ENCODE data around the gene SCT. TPM values are rescaled to one million over a fixed set of nuclear protein-coding genes. Genes with fewer than 3 reads are reported as not detected.
"Not testable (repeated sequence)": the region's sequence is repeated elsewhere in the genome, so short reads cannot be mapped to it uniquely, and the experiment has no call there.

The SCT gene, protein sequence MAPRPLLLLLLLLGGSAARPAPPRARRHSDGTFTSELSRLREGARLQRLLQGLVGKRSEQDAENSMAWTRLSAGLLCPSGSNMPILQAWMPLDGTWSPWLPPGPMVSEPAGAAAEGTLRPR
- total RNA-seq: not detected

DNA sequence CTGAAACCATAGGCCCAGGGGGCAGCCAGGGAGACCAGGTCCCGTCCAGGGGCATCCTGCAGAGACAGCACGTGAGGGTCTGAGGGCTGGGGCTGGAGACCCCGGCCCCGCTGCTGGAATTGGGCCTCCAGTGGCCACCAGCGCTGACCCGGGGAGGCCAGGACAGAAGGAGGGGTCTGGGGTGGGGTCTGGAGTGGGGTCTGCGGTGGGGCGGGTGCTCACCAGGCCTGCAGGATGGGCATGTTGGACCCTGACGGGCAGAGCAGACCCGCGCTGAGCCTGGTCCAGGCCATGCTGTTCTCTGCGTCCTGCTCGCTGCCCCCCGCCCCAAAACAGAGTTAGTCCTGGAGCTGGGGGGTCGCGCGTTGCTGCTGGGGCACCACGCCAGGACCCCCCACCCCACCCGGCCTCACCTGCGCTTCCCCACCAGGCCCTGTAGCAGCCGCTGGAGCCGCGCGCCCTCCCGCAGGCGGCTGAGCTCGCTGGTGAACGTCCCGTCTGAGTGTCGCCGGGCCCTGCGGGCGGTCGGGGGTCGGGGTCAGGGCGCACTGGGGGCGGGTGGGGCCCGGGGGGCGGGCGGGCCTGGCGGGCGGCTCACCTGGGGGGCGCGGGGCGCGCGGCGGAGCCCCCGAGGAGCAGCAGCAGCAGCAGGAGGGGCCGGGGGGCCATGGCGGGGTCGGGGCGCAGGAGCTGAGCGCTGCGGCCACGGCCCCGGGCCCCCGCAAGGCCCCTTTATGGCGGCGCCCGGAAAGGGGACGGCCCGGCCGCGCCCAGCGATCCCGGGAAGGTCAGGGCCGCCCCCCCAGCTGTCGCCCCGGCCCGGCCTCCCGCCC, at the start of gene SCT:
Gene SCT (minus strand): TSS at position 707 of the 833 bp plus-strand sequence. CDS start 38 bp downstream, at position 669.
- no peak for ATAC-seq

DNA sequence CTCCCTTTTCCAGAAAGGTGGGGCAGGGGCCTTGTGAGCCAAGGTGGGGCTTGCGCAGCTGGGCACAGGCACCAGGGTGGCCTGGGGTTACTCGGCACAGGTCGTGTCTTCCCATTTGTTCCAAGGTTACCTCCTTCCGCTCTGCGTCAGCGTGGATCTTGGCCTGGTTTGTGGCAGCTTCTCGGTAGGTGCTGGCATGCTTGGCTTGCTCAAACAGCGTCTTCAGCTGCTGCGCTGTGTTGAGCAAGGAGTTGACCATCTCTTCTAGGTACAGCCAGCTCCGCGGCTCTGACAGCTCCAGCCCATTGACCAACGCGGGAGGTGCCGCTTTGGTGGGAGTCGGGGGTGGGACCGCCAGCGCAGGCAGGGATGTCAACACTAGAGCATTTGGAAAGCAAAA, 47.4 kb upstream of the SCT start:
- no peak for ATAC-seq

DNA sequence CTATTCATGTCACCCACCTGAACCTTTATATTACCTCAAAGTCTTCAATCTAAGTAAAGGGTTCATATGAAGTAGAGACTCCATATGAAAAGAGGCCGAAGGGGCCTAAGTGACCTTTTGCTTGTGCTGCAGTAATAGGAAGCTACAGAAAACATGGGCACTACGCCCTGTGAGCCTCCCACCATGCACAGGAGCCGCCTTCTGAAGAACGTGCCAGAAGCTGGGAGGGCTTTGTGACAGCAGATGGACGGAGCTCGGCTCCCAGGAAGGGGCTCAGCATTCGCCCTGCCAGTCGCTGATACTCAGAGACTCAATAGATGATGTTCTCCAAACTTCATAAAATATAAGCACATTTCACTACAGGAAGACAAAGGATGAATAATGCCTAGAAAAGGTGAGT, 46.9 kb upstream of the SCT start:
- ATAC-seq: no peak

DNA sequence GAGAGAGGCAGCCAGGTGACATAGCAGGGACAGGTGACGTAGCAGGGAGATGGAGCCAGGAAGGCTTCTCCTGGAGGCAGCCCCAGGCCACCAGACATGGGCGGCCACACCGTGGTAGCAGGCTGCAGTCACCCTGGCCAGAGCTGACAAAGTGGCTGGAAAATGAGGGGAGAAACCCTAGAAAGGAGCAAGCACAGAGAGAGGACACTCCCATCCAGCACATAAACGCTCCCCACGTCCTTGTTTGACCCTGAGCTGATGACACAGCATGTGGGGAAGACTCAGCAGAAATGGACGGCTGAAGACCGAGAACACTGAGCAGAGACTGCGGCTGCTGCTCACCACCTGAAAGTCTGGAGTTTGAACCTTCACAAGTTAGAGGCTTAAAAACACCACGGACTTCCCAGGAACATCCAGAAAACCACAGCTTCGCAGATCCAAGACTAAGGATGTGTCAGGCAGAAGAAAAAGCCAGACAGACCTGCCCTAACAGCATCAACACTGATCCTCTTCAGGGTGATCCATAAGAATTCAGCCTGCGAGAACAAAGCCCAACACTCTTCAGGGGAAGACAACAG, 38.8 kb upstream of the SCT start:
- peak; percentile 65 for ATAC-seq

DNA sequence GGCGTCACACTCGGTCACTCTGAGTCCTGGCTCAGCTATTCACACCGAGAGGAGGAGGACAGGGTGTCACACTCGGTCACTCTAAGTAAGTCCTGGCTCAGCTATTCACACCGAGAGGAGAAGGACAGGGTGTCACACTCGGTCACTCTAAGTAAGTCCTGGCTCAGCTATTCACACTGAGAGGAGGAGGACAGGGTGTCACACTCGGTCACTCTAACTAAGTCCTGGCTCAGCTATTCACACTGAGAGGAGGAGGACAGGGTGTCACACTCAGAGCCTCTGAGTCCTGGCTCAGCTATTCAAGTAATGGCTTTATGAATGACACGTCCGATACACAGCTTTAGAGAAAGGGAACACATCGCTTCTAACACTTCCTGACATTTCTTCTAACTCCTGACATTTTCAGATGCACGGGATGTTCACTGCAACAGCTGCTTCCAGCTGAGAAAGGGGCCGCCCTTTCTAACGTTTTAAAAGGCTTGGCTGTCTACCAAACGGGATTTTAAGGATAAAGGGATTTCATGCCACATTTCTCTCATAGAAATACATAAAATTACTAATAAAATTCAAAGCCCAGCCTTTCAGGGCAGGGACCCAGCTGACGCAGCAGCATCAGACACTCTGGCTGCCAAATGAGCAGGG, 38.2 kb upstream of the SCT start:
- no peak for ATAC-seq

DNA sequence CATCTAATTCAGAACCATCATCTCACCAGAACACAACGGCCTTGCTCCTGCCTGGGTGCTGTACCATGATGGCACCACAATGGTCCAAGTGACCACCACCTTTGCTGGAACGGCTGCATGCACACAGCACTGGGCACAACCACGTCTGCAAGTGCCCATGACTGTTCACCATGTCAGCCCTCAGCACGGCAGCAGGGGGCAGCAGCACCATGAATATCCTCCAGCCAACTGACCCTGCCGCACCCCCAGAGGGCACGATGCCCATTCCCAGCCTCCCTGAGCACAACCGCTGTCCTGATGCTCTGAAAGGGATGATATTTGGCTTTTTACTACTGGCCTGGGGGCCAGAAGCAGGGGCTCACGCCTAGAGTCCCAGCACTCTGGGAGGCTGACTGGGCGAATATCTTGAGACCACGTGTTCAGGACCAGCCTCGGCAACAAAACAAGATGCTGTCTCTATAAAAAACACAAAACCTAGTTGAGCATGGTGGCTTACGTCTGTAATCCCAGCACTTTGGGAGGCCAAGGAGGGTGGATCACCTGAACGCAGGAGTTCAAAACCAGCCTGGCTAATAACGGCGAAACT, 35.8 kb upstream of the SCT start:
- ATAC-seq: peak; percentile 65

DNA sequence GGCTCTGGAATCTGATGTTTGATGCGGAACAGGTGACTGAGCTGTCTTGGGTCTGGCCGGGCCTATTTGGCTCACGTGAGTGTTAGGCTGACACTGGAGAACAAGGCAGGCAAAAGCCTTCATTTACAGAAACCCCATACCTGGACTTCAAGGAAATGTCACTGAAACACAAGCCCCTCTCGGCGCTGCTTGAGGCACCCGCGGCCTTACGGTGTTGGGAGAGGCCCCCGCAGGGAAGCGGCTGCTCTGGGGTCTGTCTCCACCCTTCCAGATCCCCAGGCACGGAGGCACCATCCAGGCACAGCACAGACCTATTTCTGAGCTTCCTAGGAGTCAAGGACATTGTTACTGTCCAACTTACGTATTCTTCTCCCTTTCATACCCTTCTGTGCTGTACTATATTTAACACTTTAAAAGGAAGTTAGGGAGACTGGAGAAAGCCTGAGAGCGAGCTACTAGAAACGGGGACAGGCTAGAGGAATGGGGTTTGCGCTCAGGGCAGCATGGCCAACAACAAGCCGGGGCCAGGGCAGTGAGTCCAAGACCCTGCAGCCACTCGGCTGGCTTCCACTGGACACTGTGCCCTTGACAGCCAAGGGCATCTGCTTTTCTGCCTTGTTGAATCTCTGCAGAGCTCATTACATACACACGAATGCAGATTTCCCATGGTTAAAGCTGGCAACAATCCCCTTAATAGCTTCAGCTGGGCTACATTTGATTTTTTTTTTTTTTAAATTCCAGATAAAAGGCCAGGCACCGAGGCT, 33.9 kb upstream of the SCT start:
- ATAC-seq: no peak

DNA sequence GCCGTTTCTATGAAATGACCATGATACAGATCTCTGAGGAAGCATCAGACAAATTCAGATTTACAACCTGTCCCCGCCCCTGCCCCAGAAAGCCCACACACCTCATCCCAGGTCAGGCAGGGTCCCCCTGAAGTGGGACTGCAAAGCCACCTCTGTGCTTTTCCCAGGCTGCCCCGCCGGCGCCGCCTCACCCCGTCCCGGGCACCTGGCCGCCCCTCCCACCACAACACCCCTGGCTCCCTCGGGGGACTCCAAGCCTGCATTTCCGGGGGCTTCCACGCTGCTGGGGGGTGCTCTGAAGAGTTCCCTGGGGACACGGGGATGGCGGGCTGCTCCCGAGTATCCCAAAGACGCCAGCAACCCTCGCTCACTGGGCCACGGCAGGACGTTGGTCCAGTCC, 33.3 kb upstream of the SCT start:
- ATAC-seq: no peak

DNA sequence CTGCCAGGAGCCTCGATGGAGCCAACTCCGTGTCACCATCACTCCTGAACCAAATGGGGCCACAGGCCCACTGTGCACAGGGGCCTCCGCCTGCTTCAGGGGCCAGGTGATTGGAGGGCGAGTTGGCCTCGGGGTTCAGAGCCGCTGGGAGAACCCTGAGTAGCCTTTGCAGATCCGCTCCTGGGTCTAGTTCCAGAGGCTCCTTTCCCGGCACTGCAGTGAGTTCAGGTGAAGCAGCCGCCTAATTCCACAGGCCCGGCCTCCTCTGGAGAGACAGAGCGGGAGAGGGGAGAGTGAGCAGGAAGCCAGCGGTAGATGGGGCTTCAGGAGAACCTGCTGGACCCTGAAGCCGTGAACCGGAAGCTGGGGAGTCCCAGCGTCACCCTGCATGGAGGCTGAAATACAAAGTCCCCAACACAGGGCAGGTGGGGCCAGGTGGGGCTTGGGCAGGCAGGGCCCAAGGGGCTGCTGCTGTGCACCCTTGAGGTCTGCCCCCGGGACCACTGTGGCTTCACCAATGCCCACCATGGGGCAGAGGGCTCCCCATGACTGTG, 32.6 kb upstream of the SCT start:
- ATAC-seq: no peak

DNA sequence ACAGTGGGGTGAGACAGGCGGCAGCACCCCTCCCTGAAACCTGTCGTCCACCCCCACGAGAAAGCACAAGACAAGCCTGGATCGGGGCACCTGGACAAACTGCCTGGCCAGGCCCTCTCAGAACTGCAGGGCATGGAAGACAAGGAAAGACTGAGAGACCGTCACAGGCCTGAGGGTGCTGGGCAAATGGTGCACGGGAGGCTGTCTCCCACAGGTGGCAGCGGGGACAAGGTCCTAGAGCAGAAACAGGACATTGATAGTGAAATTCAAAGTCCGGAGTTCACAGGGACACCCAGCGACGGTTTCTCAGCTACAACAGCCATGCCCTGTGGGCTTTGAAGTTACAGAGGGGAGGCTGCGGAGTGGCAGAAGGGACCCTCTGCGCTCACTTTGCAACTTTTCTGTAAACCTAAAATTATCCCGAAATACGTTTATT, 30.7 kb upstream of the SCT start:
- ATAC-seq: no peak

DNA sequence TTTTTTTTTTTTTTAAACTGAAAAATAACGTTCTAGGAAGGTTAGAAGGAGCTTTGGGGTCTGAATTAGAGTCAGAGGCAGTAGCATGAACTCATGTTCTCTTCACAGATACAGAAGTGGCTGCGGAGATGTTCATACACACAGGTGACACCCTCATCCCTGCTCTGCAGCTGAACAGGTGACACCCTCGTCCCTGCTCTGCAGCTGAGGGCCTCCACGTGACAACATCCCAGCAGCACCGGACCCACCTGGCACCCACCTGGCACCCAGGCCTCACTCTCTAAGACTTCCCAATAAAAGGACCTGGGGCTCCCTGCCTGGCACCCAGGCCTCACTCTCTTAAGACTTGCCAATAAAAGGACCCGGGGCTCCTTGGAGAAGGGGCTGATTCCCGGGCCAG, 29.9 kb upstream of the SCT start:
- no peak for ATAC-seq

DNA sequence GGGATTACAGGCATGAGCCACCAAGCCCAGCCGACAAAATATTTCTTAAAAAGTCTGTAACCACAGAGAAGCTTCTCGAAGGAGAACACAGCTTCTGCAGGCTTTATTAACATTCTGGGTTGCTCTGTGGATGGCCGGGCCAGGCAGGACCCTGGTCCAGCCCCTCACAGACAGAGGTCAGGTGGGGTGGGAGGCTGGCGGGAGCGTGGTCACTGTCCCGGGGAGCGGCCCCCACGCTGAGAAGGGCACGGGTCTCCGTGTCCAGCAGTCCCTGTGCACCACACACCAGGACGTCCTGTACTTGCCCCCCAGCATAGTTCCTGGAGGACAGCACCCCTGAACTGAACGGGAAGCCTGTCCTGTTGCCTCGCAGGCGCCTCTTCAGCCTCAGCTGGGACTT, 29.4 kb upstream of the SCT start:
- no peak for ATAC-seq

DNA sequence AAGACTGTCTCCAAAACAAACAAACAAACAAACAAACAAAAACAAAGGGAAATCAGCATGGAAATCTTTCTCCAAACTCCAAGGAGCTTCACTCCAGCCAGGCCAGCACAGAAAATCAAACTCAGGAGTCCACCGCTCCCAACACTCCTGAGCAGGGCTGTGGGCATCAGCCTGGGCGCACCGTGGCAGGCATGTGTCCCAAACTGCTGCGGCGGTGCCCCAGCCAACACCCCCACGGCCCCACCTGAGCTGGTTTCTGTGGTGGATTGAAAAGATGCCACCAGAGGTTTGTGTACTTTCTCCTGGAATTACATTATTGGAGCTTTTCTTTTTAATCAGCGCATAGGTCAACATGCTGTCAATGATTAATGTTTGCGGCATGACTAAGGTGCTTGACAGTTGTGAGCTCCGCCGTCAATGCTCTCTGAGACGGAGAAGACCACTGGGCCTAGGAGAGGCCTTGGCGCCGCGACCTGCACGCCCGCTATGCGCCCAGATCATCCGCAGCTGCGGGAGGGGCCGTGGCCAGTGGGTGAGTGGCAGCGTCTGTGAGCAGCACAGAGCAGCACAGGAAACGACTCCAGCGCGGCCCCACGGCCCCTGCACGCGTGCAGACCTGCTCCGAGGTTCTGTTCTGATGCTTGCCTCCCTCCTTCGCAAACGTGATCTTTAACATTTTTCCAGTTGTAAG, 28.2 kb upstream of the SCT start:
- ATAC-seq: no peak

DNA sequence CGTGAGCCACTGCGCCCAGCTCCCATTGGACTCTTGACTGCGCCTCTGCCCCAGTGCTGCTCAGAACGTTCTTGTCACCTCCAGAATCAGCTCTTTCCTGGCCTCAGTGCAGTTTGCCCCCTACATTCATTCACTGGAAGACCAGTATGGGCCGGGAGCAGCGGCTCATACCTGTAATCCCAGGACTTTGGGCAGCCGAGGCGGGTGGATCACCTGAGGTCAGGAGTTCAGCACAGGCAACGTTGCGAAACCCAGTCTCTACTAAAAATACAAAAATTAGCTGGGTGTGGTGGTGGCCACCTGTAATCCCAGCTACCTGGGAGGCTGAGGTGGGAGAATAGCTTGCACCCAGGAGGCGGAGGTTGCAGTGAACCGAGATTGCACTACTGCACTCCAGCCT, 27.5 kb upstream of the SCT start:
- not testable (repeated sequence) for ATAC-seq

DNA sequence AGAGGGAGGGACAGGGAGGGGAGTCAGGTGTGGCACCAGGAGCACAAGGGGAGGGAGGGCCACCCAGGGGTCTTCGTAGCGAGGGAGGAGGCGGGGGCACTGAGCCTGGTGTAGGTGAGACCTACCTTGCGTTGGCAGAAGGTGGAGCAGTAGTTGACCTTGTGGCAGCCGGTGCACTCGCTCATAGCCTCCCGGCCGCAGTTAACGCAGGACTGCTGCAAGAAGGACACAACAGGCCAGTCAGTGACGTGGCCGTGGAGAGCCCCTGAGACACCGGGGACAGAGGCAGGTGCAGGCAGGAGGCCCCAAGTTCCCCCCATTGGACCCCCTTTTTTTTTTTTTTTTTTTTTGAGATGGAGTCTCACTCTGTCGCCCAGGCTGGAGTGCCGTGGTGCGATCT, 26.9 kb upstream of the SCT start:
- ATAC-seq: peak; percentile 28

DNA sequence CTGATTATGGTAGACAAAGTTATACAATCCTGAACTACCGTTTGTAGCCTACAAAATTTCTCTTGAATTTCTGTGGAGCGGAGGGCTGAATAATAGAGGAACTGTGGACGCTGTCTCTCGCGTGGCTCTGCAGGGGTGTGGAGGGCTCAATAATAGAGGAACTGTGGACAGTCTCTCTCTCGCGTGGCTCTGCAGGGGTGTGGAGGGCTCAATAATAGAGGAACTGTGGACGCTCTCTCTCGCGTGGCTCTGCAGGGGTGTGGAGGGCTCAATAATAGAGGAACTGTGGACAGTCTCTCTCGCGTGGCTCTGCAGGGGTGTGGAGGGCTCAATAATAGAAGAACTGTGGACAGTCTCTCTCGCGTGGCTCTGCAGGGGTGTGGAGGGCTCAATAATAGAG, 26.2 kb upstream of the SCT start:
- not testable (repeated sequence) for ATAC-seq

DNA sequence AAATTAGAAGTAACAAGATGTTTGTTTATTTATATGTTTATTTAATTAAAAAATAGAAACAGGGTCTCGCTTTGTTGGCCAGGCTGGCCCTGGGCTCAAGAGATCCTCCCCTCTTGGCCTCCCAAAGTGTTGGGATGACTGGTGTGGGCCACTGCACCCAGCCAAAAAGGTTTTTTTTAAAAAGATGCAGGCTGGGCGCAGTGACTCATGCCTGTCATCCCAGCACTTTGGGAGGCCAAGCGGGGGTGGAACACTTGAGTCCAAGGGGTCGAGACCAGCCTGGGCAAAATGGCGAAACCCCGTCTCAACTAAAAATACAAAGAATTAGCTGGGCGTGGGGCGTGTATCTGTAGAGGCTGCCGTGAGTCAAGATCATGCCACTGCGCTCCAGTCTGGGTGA, 23.5 kb upstream of the SCT start:
- no peak for ATAC-seq

DNA sequence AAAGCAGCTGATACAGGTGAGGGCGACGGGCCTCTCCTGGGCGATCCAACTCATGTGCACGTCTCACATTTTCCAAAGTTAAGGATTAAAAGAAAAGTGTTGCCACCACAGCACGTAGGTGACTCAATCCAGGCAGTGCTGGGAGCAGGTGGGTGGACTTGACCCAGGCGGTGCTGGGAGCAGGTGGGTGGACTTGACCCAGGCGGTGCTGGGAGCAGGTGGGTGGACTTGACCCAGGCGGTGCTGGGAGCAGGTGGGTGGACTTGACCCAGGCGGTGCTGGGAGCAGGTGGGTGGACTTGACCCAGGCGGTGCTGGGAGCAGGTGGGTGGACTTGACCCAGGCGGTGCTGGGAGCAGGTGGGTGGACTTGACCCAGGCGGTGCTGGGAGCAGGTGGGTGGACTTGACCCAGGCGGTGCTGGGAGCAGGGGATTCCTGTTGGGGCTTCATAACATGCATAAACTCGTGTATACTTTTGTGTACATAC, 20.7 kb upstream of the SCT start:
- ATAC-seq: not testable (repeated sequence)

DNA sequence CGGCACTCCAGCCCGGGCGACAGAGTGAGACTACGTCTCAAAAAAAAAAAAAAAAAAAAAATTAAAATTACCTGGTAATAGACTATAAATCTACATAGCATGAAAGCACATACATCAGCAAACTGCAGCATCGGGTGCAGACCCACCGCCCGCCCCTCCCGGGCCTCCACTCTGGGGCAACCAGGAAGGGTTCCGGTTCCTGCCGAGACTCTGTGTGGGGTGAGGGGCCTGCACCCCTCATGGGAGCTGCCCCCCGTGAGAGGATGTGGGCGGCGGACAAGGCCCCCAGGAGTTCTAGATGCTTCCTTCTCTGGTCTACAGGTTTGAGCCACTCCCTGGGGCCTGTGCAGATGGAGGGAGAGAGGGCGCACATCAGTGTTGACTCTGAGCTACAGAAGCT, 19.2 kb upstream of the SCT start:
- ATAC-seq: no peak

DNA sequence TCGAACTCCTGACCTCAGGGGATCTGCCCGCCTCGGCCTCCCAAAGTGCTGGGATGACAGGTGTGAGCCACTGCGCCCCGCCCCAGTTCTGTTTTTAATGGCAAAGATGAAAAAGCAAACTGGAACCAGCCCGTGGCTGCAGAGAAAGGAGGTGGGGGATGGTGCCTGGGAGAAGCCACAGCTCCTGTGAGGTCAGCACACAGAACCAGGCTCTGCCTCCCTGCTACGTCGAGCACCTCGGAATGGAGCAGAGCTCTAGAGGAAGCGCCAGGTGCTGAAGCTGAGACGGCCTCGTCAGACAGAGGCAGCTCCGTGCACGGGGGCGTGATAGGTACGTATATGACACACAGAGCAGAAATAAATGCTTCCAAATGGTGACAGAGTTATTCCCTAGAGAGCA, 18.6 kb upstream of the SCT start:
- ATAC-seq: no peak

Measured in esophagus mucosa (tissue), 1 donor.